ENCODE results near the gene JPH4.

GRCh38 chr14:23600806-23601205 is 22.2 kb upstream of the JPH4 start:
- TF ChIP-seq CTCF (conservative IDR thresholded peaks at IDR 0.05) (no peak), ZFX (IDR thresholded peaks at IDR 0.05) (no peak)
